ENCODE measurements around the gene PLA2G12A.
"Not testable (repeated sequence)": the region's sequence is repeated elsewhere in the genome, so short reads cannot be mapped to it uniquely, and the experiment has no call there.

The PLA2G12A gene

GRCh38 chr4:109703664-109704361 lies 26.1 kb downstream of the PLA2G12A start:
- peaks cover 21% of the 10 kb centered on the region for H3K4me1 Mint-ChIP-seq
- peak overlapping the region; percentile 92 for H3K4me3 Mint-ChIP-seq
- H3K36me3 Mint-ChIP-seq: peaks cover 4% of the 10 kb centered on the region
- H3K9me3 Mint-ChIP-seq: no peaks in the 10 kb centered on the region
- DNase-seq (ENCODE audit: low spot score in 2 of 2) (no peak), ATAC-seq (no peak)
- peak overlapping the region; percentile 93 for H3K27ac Mint-ChIP-seq

- Mint-ChIP-seq H3K4me1 (peaks cover 27% of the 10 kb centered on the region), H3K27ac (peak within 1 kb of the TSS; percentile 93), H3K36me3 (peaks cover 4% of the 10 kb centered on the region), H3K9me3 (no peaks in the 10 kb centered on the region), H3K4me3 (peak within 1 kb of the TSS; percentile 92)
- ATAC-seq: peak; percentile 90
- peak; percentile 59 to 85 for DNase-seq (ENCODE audit: low spot score in 2 of 2)
These were observed 26.8 kb downstream of the PLA2G12A start, which contains the start of gene CASP6 for GRCh38 chr4:109702950-109703663. CASP6 (minus strand) TSS chr4:109703445; CDS start chr4:109703395, 50 bp downstream.

GRCh38 chr4:109701566-109702410 lies 28.1 kb downstream of the PLA2G12A start:
- Mint-ChIP-seq H3K27ac (peak overlapping the region; percentile 93), H3K4me1 (peaks cover 27% of the 10 kb centered on the region), H3K9me3 (no peaks in the 10 kb centered on the region), H3K4me3 (peak overlapping the region; percentile 92), H3K36me3 (peaks cover 16% of the 10 kb centered on the region)
- ATAC-seq (no peak), DNase-seq (ENCODE audit: low spot score in 2 of 2) (no peak)

GRCh38 chr4:109699553-109700225 lies 30.2 kb downstream of the PLA2G12A start:
- Mint-ChIP-seq H3K9me3 (no peaks in the 10 kb centered on the region), H3K27ac (no peak overlapping the region), H3K36me3 (peaks cover 16% of the 10 kb centered on the region), H3K4me3 (no peak overlapping the region), H3K4me1 (peaks cover 27% of the 10 kb centered on the region)
- no peak for ATAC-seq
- DNase-seq (ENCODE audit: low spot score in 2 of 2): no peak

- no peaks in the 10 kb centered on the region for H3K9me3 Mint-ChIP-seq
- H3K4me1 Mint-ChIP-seq: peaks cover 27% of the 10 kb centered on the region
- H3K27ac Mint-ChIP-seq: no peak overlapping the region
- ATAC-seq (no peak), DNase-seq (ENCODE audit: low spot score in 2 of 2) (no peak)
- no peak overlapping the region for H3K4me3 Mint-ChIP-seq
- H3K36me3 Mint-ChIP-seq: peaks cover 26% of the 10 kb centered on the region
These were observed 31.2 kb downstream of the PLA2G12A start for GRCh38 chr4:109698656-109699055.

GRCh38 chr4:109691411-109691920 lies 38.4 kb downstream of the PLA2G12A start:
- Mint-ChIP-seq H3K4me1 (peaks cover 29% of the 10 kb centered on the region), H3K27ac (peak overlapping the region; percentile 17), H3K9me3 (no peaks in the 10 kb centered on the region), H3K36me3 (peaks cover 75% of the 10 kb centered on the region), H3K4me3 (no peak overlapping the region)
- ATAC-seq (peak; percentile 69), DNase-seq (ENCODE audit: low spot score in 2 of 2) (no peak)

- ATAC-seq: peak; percentile 78
- Mint-ChIP-seq H3K4me1 (peaks cover 29% of the 10 kb centered on the region), H3K27ac (peak overlapping the region; percentile 17), H3K9me3 (no peaks in the 10 kb centered on the region), H3K36me3 (peaks cover 81% of the 10 kb centered on the region), H3K4me3 (peak overlapping the region; percentile 11)
- DNase-seq (ENCODE audit: low spot score in 2 of 2): no peak
These were observed 39.0 kb downstream of the PLA2G12A start for GRCh38 chr4:109690690-109691410.

GRCh38 chr4:109684727-109685126 lies 45.1 kb downstream of the PLA2G12A start:
- Mint-ChIP-seq H3K36me3 (peaks cover 54% of the 10 kb centered on the region), H3K9me3 (no peaks in the 10 kb centered on the region), H3K4me3 (no peak overlapping the region), H3K4me1 (peaks cover 25% of the 10 kb centered on the region), H3K27ac (peak overlapping the region; percentile 60)
- ATAC-seq (no peak), DNase-seq (ENCODE audit: low spot score in 2 of 2) (no peak)

- H3K4me3 Mint-ChIP-seq: no peak overlapping the region
- peak overlapping the region; percentile 60 for H3K27ac Mint-ChIP-seq
- ATAC-seq (peak; percentile 68), DNase-seq (ENCODE audit: low spot score in 2 of 2) (no peak)
- H3K36me3 Mint-ChIP-seq: peaks cover 44% of the 10 kb centered on the region
- peaks cover 25% of the 10 kb centered on the region for H3K4me1 Mint-ChIP-seq
- no peaks in the 10 kb centered on the region for H3K9me3 Mint-ChIP-seq
These were observed 46.1 kb downstream of the PLA2G12A start for GRCh38 chr4:109683621-109684253.

GRCh38 chr4:109682875-109683274 lies 47.0 kb downstream of the PLA2G12A start:
- DNase-seq (ENCODE audit: low spot score in 2 of 2): no peak
- Mint-ChIP-seq H3K27ac (peak overlapping the region; percentile 60), H3K4me3 (no peak overlapping the region), H3K4me1 (peaks cover 25% of the 10 kb centered on the region), H3K9me3 (no peaks in the 10 kb centered on the region), H3K36me3 (peaks cover 36% of the 10 kb centered on the region)
- ATAC-seq: peak; percentile 47

GRCh38 chr4:109678925-109679324 lies 50.9 kb downstream of the PLA2G12A start:
- H3K36me3 Mint-ChIP-seq; H3K27ac Mint-ChIP-seq; H3K9me3 Mint-ChIP-seq; ATAC-seq; DNase-seq (ENCODE audit: low spot score in 2 of 2); H3K4me3 Mint-ChIP-seq: not testable (repeated sequence)
- peaks cover 41% of the 10 kb centered on the region for H3K4me1 Mint-ChIP-seq

GRCh38 chr4:109678472-109678871 lies 51.4 kb downstream of the PLA2G12A start:
- DNase-seq (ENCODE audit: low spot score in 2 of 2); ATAC-seq; H3K4me3 Mint-ChIP-seq; H3K9me3 Mint-ChIP-seq; H3K27ac Mint-ChIP-seq; H3K36me3 Mint-ChIP-seq: not testable (repeated sequence)
- H3K4me1 Mint-ChIP-seq: peaks cover 37% of the 10 kb centered on the region

GRCh38 chr4:109676886-109677285 lies 53.0 kb downstream of the PLA2G12A start:
- ATAC-seq (no peak), DNase-seq (ENCODE audit: low spot score in 2 of 2) (no peak)
- peaks cover 22% of the 10 kb centered on the region for H3K4me1 Mint-ChIP-seq
- H3K36me3 Mint-ChIP-seq: no peaks in the 10 kb centered on the region
- H3K9me3 Mint-ChIP-seq: no peaks in the 10 kb centered on the region
- no peak overlapping the region for H3K4me3 Mint-ChIP-seq
- no peak overlapping the region for H3K27ac Mint-ChIP-seq

GRCh38 chr4:109675843-109676242 lies 54.0 kb downstream of the PLA2G12A start:
- H3K4me3 Mint-ChIP-seq: no peak overlapping the region
- no peak overlapping the region for H3K27ac Mint-ChIP-seq
- no peak for DNase-seq (ENCODE audit: low spot score in 2 of 2)
- H3K9me3 Mint-ChIP-seq: peaks cover 5% of the 10 kb centered on the region
- peaks cover 7% of the 10 kb centered on the region for H3K36me3 Mint-ChIP-seq
- no peak for ATAC-seq
- peaks cover 29% of the 10 kb centered on the region for H3K4me1 Mint-ChIP-seq

Measured in stimulated activated effector memory CD8-positive, alpha-beta T cell treated with anti-CD3 and anti-CD28 coated beads, Interleukin-12 subunit alpha, Interleukin-12 subunit beta, amount 100 ng/mL, for 72 hours (primary cell).